ENCODE data around the gene NEURL2.

GRCh38 chr20:45852326-45852725, 38.7 kb downstream of the NEURL2 start:
- no peak for TF ChIP-seq CTCF (IDR thresholded peaks at IDR 0.05)
- no peak for TF ChIP-seq POLR2A (IDR thresholded peaks at IDR 0.05)

Data from body of pancreas (tissue), 4 donors.